A204.1 (cell line): ENCODE results near the gene EFCC1.

ENCODE experiments used
- FAIRE-seq: peaks from 2 replicates; lab custom pipeline; 2012; peaks lifted over from hg19 to GRCh38; lab: Jason Lieb, UNC

The EFCC1 gene

GRCh38 chr3:129014793-129015345 is 13.8 kb downstream of the EFCC1 start:
- no peak for FAIRE-seq

GRCh38 chr3:129015388-129016105 is 14.4 kb downstream of the EFCC1 start:
- FAIRE-seq, result no peak

- no peak for FAIRE-seq
Observed at GRCh38 chr3:129016356-129016719, 15.2 kb downstream of the EFCC1 start.

GRCh38 chr3:129016720-129017483 is 15.8 kb downstream of the EFCC1 start:
- no peak for FAIRE-seq

- FAIRE-seq, result no peak
Observed at GRCh38 chr3:129017484-129017899, 16.4 kb downstream of the EFCC1 start.

- no peak for FAIRE-seq
Observed at GRCh38 chr3:129018271-129018670, 17.2 kb downstream of the EFCC1 start.

GRCh38 chr3:129018751-129019150 is 17.6 kb downstream of the EFCC1 start:
- no peak for FAIRE-seq

- FAIRE-seq, result no peak
Observed at GRCh38 chr3:129019266-129019665, 18.2 kb downstream of the EFCC1 start.

GRCh38 chr3:129020691-129021090 is 19.6 kb downstream of the EFCC1 start:
- no peak for FAIRE-seq

- no peak for FAIRE-seq
Observed at GRCh38 chr3:129021140-129021551, 20.0 kb downstream of the EFCC1 start.

GRCh38 chr3:129022114-129023007 is 21.3 kb downstream of the EFCC1 start:
- FAIRE-seq, result no peak

GRCh38 chr3:129023008-129023358 is 21.9 kb downstream of the EFCC1 start:
- no peak for FAIRE-seq

- no peak for FAIRE-seq
Observed at GRCh38 chr3:129023909-129024308, 22.8 kb downstream of the EFCC1 start.

GRCh38 chr3:129025108-129025507 is 24.0 kb downstream of the EFCC1 start:
- FAIRE-seq, result no peak

- FAIRE-seq, result no peak
Observed at GRCh38 chr3:129025691-129026435, 24.8 kb downstream of the EFCC1 start.

GRCh38 chr3:129026728-129027543 is 25.8 kb downstream of the EFCC1 start:
- no peak for FAIRE-seq

- FAIRE-seq, result no peak
Observed at GRCh38 chr3:129027544-129027880, 26.4 kb downstream of the EFCC1 start.

- no peak for FAIRE-seq
Observed at GRCh38 chr3:129028866-129029265, 27.8 kb downstream of the EFCC1 start.

- FAIRE-seq, result no peak
Observed at GRCh38 chr3:129030611-129031010, 29.5 kb downstream of the EFCC1 start.

GRCh38 chr3:129031476-129032215 is 30.5 kb downstream of the EFCC1 start:
- no peak for FAIRE-seq
